K562 (cell line): ENCODE data around the gene PHF19. TPM values are rescaled to one million over a fixed set of nuclear protein-coding genes. Genes with fewer than 3 reads are reported as not detected.

Experiments
- BACH1 ChIP-seq: fragments of 200-800 bp; sonication (Bioruptor generic); IDR thresholded peaks from 2 replicates; pipeline ENCODE4 v1.6.1; 2016; ENCODE audit warnings: missing genetic modification characterization, missing compliant biosample characterization
- BDP1 ChIP-seq: IDR thresholded peaks from 3 replicates; pipeline ENCODE4 v1.6.1; 2011; ENCODE audit not compliant: insufficient read length, insufficient read depth
- BHLHE40 ChIP-seq: IDR thresholded peaks from 2 replicates; pipeline ENCODE4 v1.6.1; 2011; ENCODE audit warnings: low read length, improper control_type of control experiment
- CBFA2T3 ChIP-seq: fragments of 450-650 bp; IDR thresholded peaks from 2 replicates; pipeline ENCODE4 v1.6.1; 2017
- CHD2 ChIP-seq: IDR thresholded peaks from 2 replicates; pipeline ENCODE4 v1.6.1; 2011; ENCODE audit warnings: low read depth, low read length
- E2F1 ChIP-seq: sonication (generic); formaldehyde crosslinking; IDR thresholded peaks from 2 replicates; pipeline ENCODE4 v1.8.1; 2023; ENCODE audit warnings: mild to moderate bottlenecking, missing genetic modification reagents, moderate library complexity
- HCFC1 ChIP-seq: IDR thresholded peaks from 2 replicates; pipeline ENCODE4 v1.6.1; 2012; ENCODE audit warnings: low read depth, low read length, improper control_type of control experiment
- KLF13 ChIP-seq: fragments of 450-650 bp; IDR thresholded peaks from 2 replicates; pipeline ENCODE4 v1.6.1; 2016; ENCODE audit warnings: missing genetic modification characterization, low read depth, mild to moderate bottlenecking, missing compliant biosample characterization, moderate library complexity, borderline replicate concordance
- MAFF ChIP-seq: IDR thresholded peaks from 2 replicates; pipeline ENCODE4 v1.6.1; 2012; ENCODE audit warnings: low read length, improper control_type of control experiment
- NR3C1 ChIP-seq: sonication (generic); formaldehyde crosslinking; IDR thresholded peaks from 2 replicates; pipeline ENCODE4 v1.8.1; 2022; ENCODE audit warnings: missing genetic modification reagents
- SIRT6 ChIP-seq: IDR thresholded peaks from one replicate; pipeline ENCODE4 v1.6.1; 2012; ENCODE audit warnings: low read depth, mild to moderate bottlenecking, control low read depth, inconsistent platforms, low read length, moderate library complexity
- SP1 ChIP-seq: sonication (generic); formaldehyde crosslinking; IDR thresholded peaks from 2 replicates; pipeline ENCODE4 v1.8.1; 2022; ENCODE audit warnings: mild to moderate bottlenecking, missing genetic modification reagents
- TFAP4 ChIP-seq: sonication (generic); formaldehyde crosslinking; IDR thresholded peaks from 2 replicates; pipeline ENCODE4 v1.8.0; 2022; ENCODE audit warnings: missing genetic modification reagents, mild to moderate bottlenecking, moderate library complexity, borderline replicate concordance
- polyA plus RNA-seq, 8 experiments: library from polyadenylated mRNA; depleted of rRNA in 4 of 8; stranded (reverse) in 5 of 8; unstranded in 3 of 8; fragments of >200 nt; fragmentation: Nextera tagmentation in 2 of 8; fragmentation: Illumina TruSeq in 1 of 8; extraction: Ambion mirVana in 2 of 8; extraction: Trizol in 1 of 8; gene quantifications; 2 replicates each; pipeline versions ENCODE4 v1.2.1 to v1.2.3, GENCODE V29; 2011 to 2014; ENCODE audit warnings: inconsistent platforms in 1 of 8, missing spikeins in 1 of 8
- total RNA-seq, 7 experiments: library from RNA; depleted of rRNA in 6 of 7; stranded (reverse); fragments of >200 nt in 6 of 7; fragmentation: Illumina TruSeq in 2 of 7; extraction: Trizol in 2 of 7; gene quantifications; 2 replicates each; pipeline versions ENCODE4 v1.2.1 to v1.2.3, GENCODE V29; 2011 to 2021; ENCODE audit warnings: low replicate concordance in 1 of 7
- TF ChIP-seq, protein P1 (sequence below): sonication (generic); formaldehyde crosslinking; IDR thresholded peaks from 2 replicates; pipeline ENCODE4 v1.4.0; 2020; ENCODE audit warnings: mild to moderate bottlenecking, missing genetic modification reagents
- TF ChIP-seq, protein P2 (sequence below): fragments of 150-350 bp; conservative IDR thresholded peaks from 2 replicates; pipeline ENCODE4 v1.6.1; 2014; ENCODE audit warnings: low read length
- TF ChIP-seq, protein P3 (sequence below): fragments of 450-650 bp; IDR thresholded peaks from 2 replicates; pipeline ENCODE4 v1.6.1; 2017; ENCODE audit warnings: antibody characterized with exemption
- TF ChIP-seq, protein P4 (sequence below), 2 experiments: fragments of 450-650 bp in 1 of 2; sonication (generic) in 1 of 2; formaldehyde crosslinking in 1 of 2; IDR thresholded peaks in 1 of 2; conservative IDR thresholded peaks in 1 of 2; 2 replicates each; pipeline versions ENCODE4 v1.6.1 to v1.8.1; 2016 to 2023; ENCODE audit warnings: mild to moderate bottlenecking in 2 of 2, moderate library complexity in 2 of 2, inconsistent platforms in 1 of 2, missing genetic modification reagents in 1 of 2

The PHF19 gene
- total and polyA plus RNA-seq, 9 of the 15 experiments (the other 6 are each of a cell fraction or from before 2014, with no cell fraction given) = 95.8 to 403 (median 255) TPM

DNA sequence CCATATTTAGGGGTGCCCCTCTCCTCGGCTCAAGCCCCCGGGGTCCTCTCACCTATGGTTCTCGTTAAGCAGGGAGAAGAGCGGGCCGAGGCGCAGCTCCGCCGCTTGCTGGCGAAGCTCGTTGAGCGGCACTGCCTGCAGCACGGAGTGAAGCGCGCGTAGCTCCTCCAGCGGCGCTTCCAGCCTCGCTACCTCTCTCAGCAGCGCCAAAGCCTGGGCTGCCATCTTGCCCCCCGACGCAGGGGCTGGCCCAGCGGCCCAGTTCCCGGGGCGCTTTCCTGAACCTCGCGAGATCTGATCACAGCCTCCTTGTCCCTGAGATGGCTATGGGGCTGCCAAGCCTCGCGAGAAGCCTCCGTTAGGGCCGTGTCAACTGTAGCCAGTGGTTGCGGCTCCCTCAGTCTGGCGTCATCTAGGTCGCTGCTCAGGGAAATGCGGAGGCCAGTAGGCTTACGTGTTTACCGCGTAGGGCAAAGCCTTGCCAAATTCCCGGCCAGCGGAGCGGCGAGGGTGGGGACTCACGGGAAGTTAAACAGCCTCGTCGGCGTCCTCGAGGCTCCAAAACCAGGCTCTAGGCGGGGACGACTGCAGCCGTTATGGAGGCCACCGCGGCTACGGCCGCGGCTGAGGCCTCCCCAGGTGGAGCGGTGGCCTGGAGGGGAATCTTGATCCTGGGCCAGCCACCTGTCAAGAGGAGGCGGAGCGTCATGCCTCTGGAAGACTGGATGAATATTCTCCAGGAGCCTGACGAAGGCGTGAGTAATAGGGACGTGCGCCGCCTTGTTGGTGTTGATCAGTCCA, 34.1 kb downstream of the PHF19 start, which contains the start of gene PSMD5 (continued):
- TF ChIP-seq CBFA2T3 = no peak
- TF ChIP-seq NR3C1 (CRISPR knock-in tag) = no peak
- TF ChIP-seq HCFC1 = peak; percentile 68
- TF ChIP-seq, protein P1, sequence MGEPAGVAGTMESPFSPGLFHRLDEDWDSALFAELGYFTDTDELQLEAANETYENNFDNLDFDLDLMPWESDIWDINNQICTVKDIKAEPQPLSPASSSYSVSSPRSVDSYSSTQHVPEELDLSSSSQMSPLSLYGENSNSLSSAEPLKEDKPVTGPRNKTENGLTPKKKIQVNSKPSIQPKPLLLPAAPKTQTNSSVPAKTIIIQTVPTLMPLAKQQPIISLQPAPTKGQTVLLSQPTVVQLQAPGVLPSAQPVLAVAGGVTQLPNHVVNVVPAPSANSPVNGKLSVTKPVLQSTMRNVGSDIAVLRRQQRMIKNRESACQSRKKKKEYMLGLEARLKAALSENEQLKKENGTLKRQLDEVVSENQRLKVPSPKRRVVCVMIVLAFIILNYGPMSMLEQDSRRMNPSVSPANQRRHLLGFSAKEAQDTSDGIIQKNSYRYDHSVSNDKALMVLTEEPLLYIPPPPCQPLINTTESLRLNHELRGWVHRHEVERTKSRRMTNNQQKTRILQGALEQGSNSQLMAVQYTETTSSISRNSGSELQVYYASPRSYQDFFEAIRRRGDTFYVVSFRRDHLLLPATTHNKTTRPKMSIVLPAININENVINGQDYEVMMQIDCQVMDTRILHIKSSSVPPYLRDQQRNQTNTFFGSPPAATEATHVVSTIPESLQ = no peak
- no peak for TF ChIP-seq SP1 (CRISPR knock-in tag)
- no peak for TF ChIP-seq BACH1 (tag)
- TF ChIP-seq E2F1 (CRISPR knock-in tag) = peak; percentile 96
- TF ChIP-seq, protein P2, sequence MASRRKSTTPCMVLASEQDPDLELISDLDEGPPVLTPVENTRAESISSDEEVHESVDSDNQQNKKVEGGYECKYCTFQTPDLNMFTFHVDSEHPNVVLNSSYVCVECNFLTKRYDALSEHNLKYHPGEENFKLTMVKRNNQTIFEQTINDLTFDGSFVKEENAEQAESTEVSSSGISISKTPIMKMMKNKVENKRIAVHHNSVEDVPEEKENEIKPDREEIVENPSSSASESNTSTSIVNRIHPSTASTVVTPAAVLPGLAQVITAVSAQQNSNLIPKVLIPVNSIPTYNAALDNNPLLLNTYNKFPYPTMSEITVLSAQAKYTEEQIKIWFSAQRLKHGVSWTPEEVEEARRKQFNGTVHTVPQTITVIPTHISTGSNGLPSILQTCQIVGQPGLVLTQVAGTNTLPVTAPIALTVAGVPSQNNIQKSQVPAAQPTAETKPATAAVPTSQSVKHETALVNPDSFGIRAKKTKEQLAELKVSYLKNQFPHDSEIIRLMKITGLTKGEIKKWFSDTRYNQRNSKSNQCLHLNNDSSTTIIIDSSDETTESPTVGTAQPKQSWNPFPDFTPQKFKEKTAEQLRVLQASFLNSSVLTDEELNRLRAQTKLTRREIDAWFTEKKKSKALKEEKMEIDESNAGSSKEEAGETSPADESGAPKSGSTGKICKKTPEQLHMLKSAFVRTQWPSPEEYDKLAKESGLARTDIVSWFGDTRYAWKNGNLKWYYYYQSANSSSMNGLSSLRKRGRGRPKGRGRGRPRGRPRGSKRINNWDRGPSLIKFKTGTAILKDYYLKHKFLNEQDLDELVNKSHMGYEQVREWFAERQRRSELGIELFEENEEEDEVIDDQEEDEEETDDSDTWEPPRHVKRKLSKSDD = no peak
- TF ChIP-seq, protein P3, sequence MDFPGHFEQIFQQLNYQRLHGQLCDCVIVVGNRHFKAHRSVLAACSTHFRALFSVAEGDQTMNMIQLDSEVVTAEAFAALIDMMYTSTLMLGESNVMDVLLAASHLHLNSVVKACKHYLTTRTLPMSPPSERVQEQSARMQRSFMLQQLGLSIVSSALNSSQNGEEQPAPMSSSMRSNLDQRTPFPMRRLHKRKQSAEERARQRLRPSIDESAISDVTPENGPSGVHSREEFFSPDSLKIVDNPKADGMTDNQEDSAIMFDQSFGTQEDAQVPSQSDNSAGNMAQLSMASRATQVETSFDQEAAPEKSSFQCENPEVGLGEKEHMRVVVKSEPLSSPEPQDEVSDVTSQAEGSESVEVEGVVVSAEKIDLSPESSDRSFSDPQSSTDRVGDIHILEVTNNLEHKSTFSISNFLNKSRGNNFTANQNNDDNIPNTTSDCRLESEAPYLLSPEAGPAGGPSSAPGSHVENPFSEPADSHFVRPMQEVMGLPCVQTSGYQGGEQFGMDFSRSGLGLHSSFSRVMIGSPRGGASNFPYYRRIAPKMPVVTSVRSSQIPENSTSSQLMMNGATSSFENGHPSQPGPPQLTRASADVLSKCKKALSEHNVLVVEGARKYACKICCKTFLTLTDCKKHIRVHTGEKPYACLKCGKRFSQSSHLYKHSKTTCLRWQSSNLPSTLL = no peak
- TF ChIP-seq TFAP4 (CRISPR knock-in tag) = no peak
- peak; percentile 94; the same call in 1 of the 2 replicates for TF ChIP-seq MAFF
- TF ChIP-seq, protein P4, sequence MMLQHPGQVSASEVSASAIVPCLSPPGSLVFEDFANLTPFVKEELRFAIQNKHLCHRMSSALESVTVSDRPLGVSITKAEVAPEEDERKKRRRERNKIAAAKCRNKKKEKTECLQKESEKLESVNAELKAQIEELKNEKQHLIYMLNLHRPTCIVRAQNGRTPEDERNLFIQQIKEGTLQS (IDR thresholded peaks at IDR 0.05) = no peak
- TF ChIP-seq, protein P4 (CRISPR knock-in tag; conservative IDR thresholded peaks at IDR 0.05) = peak; percentile 95
- TF ChIP-seq BDP1 = no peak
- no peak for TF ChIP-seq SIRT6
- TF ChIP-seq KLF13 = peak; percentile 76
- TF ChIP-seq CHD2 = peak; percentile 99
- peak; percentile 51 for TF ChIP-seq BHLHE40
